H1 (cell line): Measurements from ENCODE around the gene CEP350.

Experiments used
- CHD2 ChIP-seq: IDR thresholded peaks from 2 replicates; pipeline ENCODE4 v1.6.1; 2012; ENCODE audit warnings: low read length, improper control_type of control experiment
- CTCF ChIP-seq, 3 experiments: IDR thresholded peaks; 1 replicate in 2 of 3; 2 replicates in 1 of 3; pipeline versions ENCODE4 v1.5.1 to v1.6.1; 2011; ENCODE audit warnings: low read length in 3 of 3, mild to moderate bottlenecking in 3 of 3, inconsistent platforms in 2 of 3, low read depth in 1 of 3, moderate library complexity in 1 of 3; ENCODE audit not compliant: insufficient read depth in 1 of 3; ENCODE audit errors: control extremely low read depth in 1 of 3
- EP300 ChIP-seq, 2 experiments: IDR thresholded peaks; 1 replicate in 1 of 2; 2 replicates in 1 of 2; pipeline ENCODE4 v1.6.1; 2011 to 2012; ENCODE audit warnings: low read depth in 2 of 2, low read length in 2 of 2, mild to moderate bottlenecking in 2 of 2, borderline replicate concordance in 1 of 2, inconsistent platforms in 1 of 2, moderate library complexity in 1 of 2
- POLR2A ChIP-seq, 2 experiments: IDR thresholded peaks; 1 replicate in 1 of 2; 2 replicates in 1 of 2; pipeline ENCODE4 v1.6.1; 2011; ENCODE audit warnings: low read depth in 2 of 2, low read length in 2 of 2, mild to moderate bottlenecking in 2 of 2; ENCODE audit errors: control extremely low read depth in 1 of 2
- RAD21 ChIP-seq, 2 experiments: IDR thresholded peaks in 1 of 2; conservative IDR thresholded peaks in 1 of 2; 2 replicates each; pipeline ENCODE4 v1.6.1; 2011; ENCODE audit warnings: low read depth in 2 of 2, low read length in 2 of 2, improper control_type of control experiment in 1 of 2, inconsistent platforms in 1 of 2, mild to moderate bottlenecking in 1 of 2, moderate library complexity in 1 of 2
- SP2 ChIP-seq: IDR thresholded peaks from 2 replicates; pipeline ENCODE4 v1.6.1; 2012; ENCODE audit warnings: mild to moderate bottlenecking, low read length, inconsistent platforms
- ZNF274 ChIP-seq: IDR thresholded peaks from 2 replicates; pipeline ENCODE4 v1.7.0; 2012; ENCODE audit warnings: low read length, borderline replicate concordance; ENCODE audit errors: extremely low read depth

GRCh38 chr1:180026556-180026955 lies 71.9 kb downstream of the CEP350 start:
- TF ChIP-seq POLR2A (IDR thresholded peaks at IDR 0.05; ENCODE audit: control extremely low read depth in 1 of 2, low read depth in 2 of 2, low read length in 2 of 2) (no peak), CTCF (IDR thresholded peaks at IDR 0.05; ENCODE audit: control extremely low read depth in 1 of 3, insufficient read depth in 1 of 3, low read depth in 1 of 3, low read length in 3 of 3) (no peak), SP2 (no peak), RAD21 (IDR thresholded peaks at IDR 0.05 in 1 of 2, conservative IDR thresholded peaks at IDR 0.05 in 1 of 2; ENCODE audit: low read depth in 2 of 2, low read length in 2 of 2) (no peak), CHD2 (no peak), ZNF274 (no peak), EP300 (IDR thresholded peaks at IDR 0.05; ENCODE audit: borderline replicate concordance in 1 of 2, low read depth in 2 of 2, low read length in 2 of 2) (no peak)
